HepG2 (cell line): Measurements from ENCODE around the gene CXCL8. TPM values are rescaled to one million over a fixed set of nuclear protein-coding genes. Genes with fewer than 3 reads are reported as not detected.

Experiments used
- ATAC-seq: fragments of 200-7000 bp; cut with Tn5 transposase; 3 replicates; pipeline ENCODE4 v1.9.1; 2020; ENCODE audit warnings: mild to moderate bottlenecking, moderate library complexity
- BruUV-seq: library from RNA; stranded (reverse); fragments of 400-500 nt; replicated peaks from 2 replicates; lab custom pipeline; 2021; lab: Mats Ljungman, UMichigan
- CTCF ChIA-PET: fragments of 300-600 bp; formaldehyde crosslinking; extraction: SDS; loops from one replicate; lab custom pipeline; 2021; ENCODE audit warnings: low total read pairs, inconsistent platforms, low intra/inter-chr PET ratio; lab: Yijun Ruan, JAX
- POLR2A ChIA-PET: fragments of 350-600 bp; sonication (Branson Sonifier 250); formaldehyde crosslinking; loops from one replicate; lab custom pipeline; 2020; ENCODE audit warnings: antibody characterized with exemption, inconsistent platforms; lab: Yijun Ruan, JAX
- DNase-seq: peaks from one replicate; pipeline ENCODE4 v3.0.0-alpha.2; 2015; ENCODE audit warnings: low spot score
- FAIRE-seq: peaks from 3 replicates; lab custom pipeline; 2011; peaks lifted over from hg19 to GRCh38; lab: Jason Lieb, UNC
- H2AFZ ChIP-seq: one replicate; pipeline ENCODE4 v1.6.1; 2011; ENCODE audit warnings: low read length, inconsistent platforms
- H3K27ac ChIP-seq: fragments of 300-600 bp; 3 replicates; pipeline ENCODE4 v1.8.0; 2011; ENCODE audit warnings: mixed run types, mild to moderate bottlenecking, mixed read lengths, low read length, inconsistent platforms; ENCODE audit not compliant: insufficient read depth; ENCODE audit errors: extremely low read length
- H3K27me3 ChIP-seq, 2 experiments: fragments of 200-600 bp in 1 of 2; 2 replicates in 1 of 2; 3 replicates in 1 of 2; pipeline versions ENCODE4 v1.6.0 to v1.8.0; 2011; ENCODE audit warnings: low read length in 2 of 2, mild to moderate bottlenecking in 2 of 2, moderate library complexity in 2 of 2, inconsistent platforms in 1 of 2; ENCODE audit not compliant: insufficient read depth in 2 of 2, control insufficient read depth in 1 of 2
- H3K36me3 ChIP-seq, 2 experiments: fragments of 200-600 bp in 1 of 2; replicated peaks in 1 of 2; 2 replicates in 1 of 2; 3 replicates in 1 of 2; pipeline versions ENCODE4 v1.5.1 to v1.8.0; 2011; ENCODE audit warnings: low read length in 2 of 2, inconsistent platforms in 1 of 2; ENCODE audit not compliant: insufficient read depth in 2 of 2, control insufficient read depth in 1 of 2
- H3K4me1 ChIP-seq: 2 replicates; pipeline ENCODE4 v1.5.1; 2012; ENCODE audit warnings: low read length, inconsistent platforms; ENCODE audit not compliant: insufficient read depth
- H3K4me2 ChIP-seq: 2 replicates; pipeline ENCODE4 v1.6.0; 2011; ENCODE audit warnings: low read depth, low read length, inconsistent platforms
- H3K4me3 ChIP-seq, 3 experiments: fragments of 200-600 bp in 1 of 3; sonication (generic), shearing (Covaris generic) in 1 of 3; replicated peaks in 1 of 3; 2 replicates each; pipeline ENCODE4 v1.5.1; 2011 to 2016; ENCODE audit warnings: low read length in 3 of 3, inconsistent platforms in 2 of 3, low read depth in 2 of 3, mild to moderate bottlenecking in 2 of 3, control low read depth in 1 of 3, mixed read lengths in 1 of 3; ENCODE audit not compliant: insufficient read depth in 1 of 3
- H3K79me2 ChIP-seq: one replicate; pipeline ENCODE4 v1.6.1; 2011; ENCODE audit warnings: low read length, inconsistent platforms; ENCODE audit not compliant: insufficient read depth
- H3K9ac ChIP-seq: 2 replicates; pipeline ENCODE4 v1.6.0; 2011; ENCODE audit warnings: mild to moderate bottlenecking, low read depth, low read length, inconsistent platforms; ENCODE audit not compliant: insufficient read depth
- H3K9me3 ChIP-seq: 2 replicates; pipeline ENCODE4 v1.5.1; 2012; ENCODE audit warnings: mild to moderate bottlenecking, low read length
- H4K20me1 ChIP-seq: 2 replicates; pipeline ENCODE4 v1.6.0; 2011; ENCODE audit warnings: inconsistent platforms, mild to moderate bottlenecking, low read length, moderate library complexity; ENCODE audit not compliant: insufficient read depth
- FOXO1 ChIP-seq: sonication (generic); formaldehyde crosslinking; IDR thresholded peaks from 2 replicates; pipeline ENCODE4 v1.4.0; 2020; ENCODE audit warnings: missing genetic modification reagents
- NCOR1 ChIP-seq: fragments of 200-600 bp; sonication (generic); IDR thresholded peaks from 2 replicates; pipeline ENCODE4 v1.7.0; 2017; ENCODE audit warnings: antibody characterized with exemption, low read length, borderline replicate concordance
- NRL ChIP-seq: sonication (generic); formaldehyde crosslinking; IDR thresholded peaks from 2 replicates; pipeline ENCODE4 v1.5.0; 2020; ENCODE audit warnings: missing genetic modification reagents, mild to moderate bottlenecking, moderate library complexity, borderline replicate concordance
- PPARG ChIP-seq: conservative IDR thresholded peaks from 2 replicates; pipeline ENCODE4 v1.6.1; 2016; ENCODE audit warnings: missing biosample characterization, missing genetic modification reagents
- SRSF1 ChIP-seq: fragments of 200-400 bp; formaldehyde crosslinking; optimal IDR thresholded peaks from 2 replicates; pipeline ENCODE3; 2017; ENCODE audit warnings: mild to moderate bottlenecking, low read depth, low read length, moderate library complexity
- ZNF609 ChIP-seq: sonication (generic); formaldehyde crosslinking; IDR thresholded peaks from 2 replicates; pipeline ENCODE4 v1.4.0; 2020; ENCODE audit warnings: mild to moderate bottlenecking, missing genetic modification reagents, borderline replicate concordance
- ZNF660 ChIP-seq: sonication (generic); formaldehyde crosslinking; IDR thresholded peaks from 2 replicates; pipeline ENCODE4 v1.5.1; 2020; ENCODE audit warnings: mild to moderate bottlenecking, low read depth, missing genetic modification reagents, borderline replicate concordance
- WGBS: methylation state at CpG from one replicate; pipeline ENCODE4 v1.1.6; 2017; ENCODE audit warnings: low lambda C conversion rate; 5-methylcytosine and 5-hydroxymethylcytosine counted together
- in situ Hi-C: cut with HindIII; loops from 2 replicates; pipeline ENCODE4 v1.10.0; 2017; ENCODE audit warnings: low pct_unique_long_range_greater_than_20kb; ENCODE audit not compliant: extremely low pct_ligation_motif_present
- intact Hi-C: fragments of 100-400 bp; cut with micrococcal nuclease; formaldehyde crosslinking; loops from one replicate; pipeline ENCODE4 v1.10.0; 2022; ENCODE audit not compliant: unreplicated experiment
- polyA plus RNA-seq, 8 experiments: library from polyadenylated mRNA; depleted of rRNA in 3 of 8; stranded (reverse) in 7 of 8; unstranded in 1 of 8; fragments of >200 nt; fragmentation: Illumina TruSeq in 4 of 8; extraction: Trizol in 4 of 8; gene quantifications; 2 replicates each; pipeline versions ENCODE4 v1.2.1 to v1.2.3, GENCODE V29; 2011 to 2016; ENCODE audit warnings: low read depth in 4 of 8, missing spikeins in 1 of 8, mixed read lengths in 1 of 8; ENCODE audit not compliant: insufficient read depth in 1 of 8
- total RNA-seq, 5 experiments: library from RNA; depleted of rRNA; stranded (reverse); fragments of >200 nt; fragmentation: Illumina TruSeq; extraction: Trizol; gene quantifications; 2 replicates each; pipeline ENCODE4 v1.2.3, GENCODE V29; 2016; ENCODE audit warnings: low read depth in 1 of 5
- TF ChIP-seq, protein P1 (sequence below): sonication (generic); formaldehyde crosslinking; IDR thresholded peaks from 2 replicates; pipeline ENCODE4 v1.4.0; 2020; ENCODE audit warnings: mild to moderate bottlenecking, missing genetic modification reagents

CXCL8 gene
- total and polyA plus RNA-seq, 2 of the 13 experiments (the other 11 are each of a cell fraction or from before 2014, with no cell fraction given): 1.8 to 7.8 TPM

DNA sequence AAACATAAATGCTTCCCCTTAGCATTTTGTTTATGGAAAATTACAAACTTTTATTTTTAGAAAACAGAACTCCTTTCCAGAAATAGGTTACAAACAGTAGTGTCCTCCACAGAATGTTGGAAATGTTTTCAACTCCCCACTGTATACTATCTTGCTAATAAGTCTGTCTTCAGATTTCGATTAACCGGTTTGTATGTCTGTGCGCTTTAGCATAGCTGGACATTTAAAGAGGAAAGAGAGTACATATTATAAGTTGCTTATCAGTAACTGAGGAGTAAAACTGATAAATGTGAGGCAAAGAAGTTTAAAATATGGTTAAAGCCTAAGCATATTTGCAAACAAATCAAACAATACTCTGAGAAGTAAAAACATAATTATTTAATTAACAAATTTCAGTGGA, 3.4 kb downstream of the CXCL8 start:
- Histone ChIP-seq H3K36me3 (no peaks in the 10 kb centered on the region), H3K9me3 (no peaks in the 10 kb centered on the region), H2AFZ (no peak overlapping the region), H3K4me3 (no peak overlapping the region), H4K20me1 (no peaks in the 10 kb centered on the region), H3K27ac (no peak overlapping the region), H3K27me3 (no peaks in the 10 kb centered on the region; a peak in 1 of 5 replicates), H3K4me1 (no peaks in the 10 kb centered on the region), H3K4me2 (no peak overlapping the region), H3K9ac (no peak overlapping the region), H3K79me2 (no peaks in the 10 kb centered on the region)
- ChIA-PET CTCF (no interaction called here), POLR2A (no interaction called here)
- FAIRE-seq: no peak
- intact Hi-C loops: no loop called here
- in situ Hi-C loops: no loop called here
- ATAC-seq: no peak
- no TSS peak for BruUV-seq
- TF ChIP-seq ZNF609: no peak
- no peak for TF ChIP-seq SRSF1
- no peak for TF ChIP-seq PPARG
- no peak for TF ChIP-seq NCOR1
- TF ChIP-seq FOXO1 (CRISPR knock-in tag): no peak
- TF ChIP-seq ZNF660: no peak
- TF ChIP-seq, protein P1, sequence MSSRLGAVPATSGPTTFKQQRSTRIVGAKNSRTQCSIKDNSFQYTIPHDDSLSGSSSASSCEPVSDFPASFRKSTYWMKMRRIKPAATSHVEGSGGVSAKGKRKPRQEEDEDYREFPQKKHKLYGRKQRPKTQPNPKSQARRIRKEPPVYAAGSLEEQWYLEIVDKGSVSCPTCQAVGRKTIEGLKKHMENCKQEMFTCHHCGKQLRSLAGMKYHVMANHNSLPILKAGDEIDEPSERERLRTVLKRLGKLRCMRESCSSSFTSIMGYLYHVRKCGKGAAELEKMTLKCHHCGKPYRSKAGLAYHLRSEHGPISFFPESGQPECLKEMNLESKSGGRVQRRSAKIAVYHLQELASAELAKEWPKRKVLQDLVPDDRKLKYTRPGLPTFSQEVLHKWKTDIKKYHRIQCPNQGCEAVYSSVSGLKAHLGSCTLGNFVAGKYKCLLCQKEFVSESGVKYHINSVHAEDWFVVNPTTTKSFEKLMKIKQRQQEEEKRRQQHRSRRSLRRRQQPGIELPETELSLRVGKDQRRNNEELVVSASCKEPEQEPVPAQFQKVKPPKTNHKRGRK (CRISPR knock-in tag): no peak
- TF ChIP-seq NRL (CRISPR knock-in tag): no peak
- WGBS: 53% methylated on average over 3 of the region's 3 CpGs
- DNase-seq: no peak
